ENCODE results near the gene CLDN9.

Gene CLDN9

DNA sequence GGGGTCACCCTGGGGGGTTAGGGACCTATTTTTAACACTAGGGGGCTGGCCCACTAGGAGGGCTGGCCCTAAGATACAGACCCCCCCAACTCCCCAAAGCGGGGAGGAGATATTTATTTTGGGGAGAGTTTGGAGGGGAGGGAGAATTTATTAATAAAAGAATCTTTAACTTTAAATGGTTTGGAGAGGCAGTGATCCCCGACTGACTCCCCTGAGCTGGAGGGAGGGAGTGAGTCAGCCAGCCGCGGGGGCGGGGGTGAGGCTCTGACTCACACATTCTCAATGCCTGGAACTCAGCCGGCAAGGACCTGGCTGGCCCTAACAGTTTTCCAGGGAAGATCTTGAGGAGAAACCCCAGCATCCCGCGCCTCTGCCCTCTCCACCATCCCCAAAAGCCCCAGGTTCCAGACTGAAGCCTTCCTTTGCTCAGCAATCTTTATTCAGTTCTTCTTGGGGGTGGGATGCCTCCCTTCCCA lies 9.5 kb downstream of the CLDN9 start:
- DNase-seq: peak; percentile 46
- Histone ChIP-seq H3K4me3 (ENCODE audit: low read depth, low read length) (no peak overlapping the region), H3K9me3 (ENCODE audit: severe bottlenecking) (no peaks in the 10 kb centered on the region), H3K27me3 (ENCODE audit: insufficient read depth, low read depth, severe bottlenecking) (no peaks in the 10 kb centered on the region), H3K27ac (no peak overlapping the region; the same call in 1 of the 2 replicates), H3K36me3 (peaks cover 31% of the 10 kb centered on the region)
- TF ChIP-seq, protein P1, sequence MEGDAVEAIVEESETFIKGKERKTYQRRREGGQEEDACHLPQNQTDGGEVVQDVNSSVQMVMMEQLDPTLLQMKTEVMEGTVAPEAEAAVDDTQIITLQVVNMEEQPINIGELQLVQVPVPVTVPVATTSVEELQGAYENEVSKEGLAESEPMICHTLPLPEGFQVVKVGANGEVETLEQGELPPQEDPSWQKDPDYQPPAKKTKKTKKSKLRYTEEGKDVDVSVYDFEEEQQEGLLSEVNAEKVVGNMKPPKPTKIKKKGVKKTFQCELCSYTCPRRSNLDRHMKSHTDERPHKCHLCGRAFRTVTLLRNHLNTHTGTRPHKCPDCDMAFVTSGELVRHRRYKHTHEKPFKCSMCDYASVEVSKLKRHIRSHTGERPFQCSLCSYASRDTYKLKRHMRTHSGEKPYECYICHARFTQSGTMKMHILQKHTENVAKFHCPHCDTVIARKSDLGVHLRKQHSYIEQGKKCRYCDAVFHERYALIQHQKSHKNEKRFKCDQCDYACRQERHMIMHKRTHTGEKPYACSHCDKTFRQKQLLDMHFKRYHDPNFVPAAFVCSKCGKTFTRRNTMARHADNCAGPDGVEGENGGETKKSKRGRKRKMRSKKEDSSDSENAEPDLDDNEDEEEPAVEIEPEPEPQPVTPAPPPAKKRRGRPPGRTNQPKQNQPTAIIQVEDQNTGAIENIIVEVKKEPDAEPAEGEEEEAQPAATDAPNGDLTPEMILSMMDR (IDR thresholded peaks at IDR 0.05; ENCODE audit: low read depth, low read length): no peak

DNA sequence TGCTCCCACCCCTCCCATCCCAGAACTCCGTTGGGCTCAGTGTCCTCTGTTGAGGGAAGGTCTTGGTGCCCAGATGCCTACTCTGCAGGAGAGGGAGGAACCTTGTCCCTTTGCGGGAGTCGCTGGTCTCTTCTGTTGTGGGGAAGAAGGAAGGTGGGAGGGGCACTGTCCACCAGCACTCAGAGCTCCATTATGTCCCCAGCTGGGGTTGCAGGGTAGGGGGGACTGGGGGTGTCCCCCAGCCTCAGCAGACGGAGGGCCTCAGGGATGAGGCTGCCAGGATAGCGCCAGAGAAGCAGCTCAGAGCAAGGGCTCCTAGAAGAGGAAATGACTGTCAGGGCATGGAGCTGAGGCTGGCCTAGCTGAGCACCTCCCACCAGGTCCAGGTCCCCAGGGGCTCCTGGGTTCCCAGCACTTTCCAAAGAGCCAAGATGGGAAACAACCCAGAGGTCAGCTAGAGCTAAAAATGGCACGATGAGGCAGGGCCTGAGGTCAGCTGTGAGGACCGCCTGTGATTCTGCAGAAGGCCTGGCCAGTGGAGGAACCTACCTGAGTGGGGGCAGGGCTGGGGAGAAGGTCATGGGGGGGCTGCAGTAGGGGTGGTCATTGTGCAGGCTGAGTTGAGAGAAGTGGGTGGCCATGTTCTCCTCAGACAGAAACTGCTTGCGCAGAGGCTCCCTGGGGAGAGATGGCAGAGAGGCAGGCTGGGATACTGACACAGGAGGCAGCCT lies 10.1 kb downstream of the CLDN9 start:
- Histone ChIP-seq H3K27me3 (ENCODE audit: insufficient read depth, low read depth, severe bottlenecking) (no peaks in the 10 kb centered on the region), H3K27ac (peak overlapping the region; percentile 96)
- TF ChIP-seq, protein P1 (IDR thresholded peaks at IDR 0.05; ENCODE audit: low read depth, low read length): no peak

DNA sequence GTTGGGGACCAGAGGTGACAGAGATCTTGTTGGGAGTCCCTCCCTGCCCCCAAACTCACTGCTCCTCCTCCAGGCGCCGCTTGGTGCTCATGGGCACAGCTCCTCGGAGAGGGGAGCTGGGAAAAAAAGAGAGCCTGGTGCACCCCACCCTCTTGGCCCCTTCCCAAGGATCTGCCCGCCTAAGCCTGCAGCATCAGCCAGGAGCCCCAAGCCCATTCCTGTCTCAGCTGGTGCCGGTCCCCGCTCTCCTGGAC lies 10.6 kb downstream of the CLDN9 start:
- no peaks in the 10 kb centered on the region for H3K9me3 ChIP-seq (ENCODE audit: severe bottlenecking)
- TF ChIP-seq, protein P1 (IDR thresholded peaks at IDR 0.05; ENCODE audit: low read depth, low read length): no peak

More for the DNA sequence above, 10.1 kb downstream of the CLDN9 start:
- Histone ChIP-seq H3K9me3 (ENCODE audit: severe bottlenecking) (no peaks in the 10 kb centered on the region), H3K36me3 (peaks cover 37% of the 10 kb centered on the region), H3K4me3 (ENCODE audit: low read depth, low read length) (peak overlapping the region; percentile 69; the same call in 1 of the 2 replicates)
- no peak for DNase-seq

DNA sequence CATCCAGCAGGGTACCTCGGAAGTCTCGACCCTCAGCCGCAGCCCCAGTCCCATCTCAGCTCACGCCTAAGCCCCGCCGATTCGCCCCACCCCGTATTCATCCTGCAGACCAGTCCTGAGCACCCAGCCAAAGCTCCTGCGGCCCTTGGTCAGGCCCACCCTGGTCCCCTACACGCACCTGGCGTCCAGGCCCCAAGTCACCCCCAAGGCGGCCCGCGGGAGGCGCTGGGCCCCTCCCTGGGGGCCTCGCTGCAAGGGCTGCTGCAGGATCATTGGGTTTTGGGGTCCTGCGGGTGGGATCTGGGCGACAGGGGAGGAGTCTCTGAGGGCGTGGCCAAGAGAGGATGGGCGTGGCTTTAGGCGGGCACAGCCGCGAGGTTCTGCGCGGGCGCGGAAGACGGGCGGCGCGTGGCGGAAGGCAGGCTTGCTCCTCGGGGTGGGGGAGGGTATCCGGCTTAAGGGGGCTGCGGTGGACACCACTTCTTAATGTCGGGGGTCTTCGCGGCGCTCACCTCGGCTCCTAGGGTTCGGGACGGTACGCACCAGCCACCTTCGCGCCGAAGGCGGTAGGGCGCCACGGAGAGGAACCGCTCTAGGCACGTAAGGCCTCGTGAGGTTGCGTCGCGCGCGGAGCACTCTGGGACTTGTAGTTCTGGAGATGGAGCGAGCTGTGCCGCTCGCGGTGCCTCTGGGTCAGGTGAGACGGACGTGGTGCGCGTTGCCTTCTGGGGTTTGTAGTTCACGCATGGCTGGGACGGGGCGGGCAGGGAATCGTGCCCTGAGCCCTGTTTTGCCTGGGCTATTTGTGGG lies 11.2 kb downstream of the CLDN9 start, which contains the start of the genes HCFC1R1 and THOC6:
TSS of gene HCFC1R1 (minus strand) at position 274 of the 810 bp plus-strand sequence. CDS start at position 273, 1 bp downstream.
TSS of gene THOC6 (plus strand) at position 367 of the 810 bp plus-strand sequence. CDS start at position 659, 292 bp downstream.
- Histone ChIP-seq H3K36me3 (peaks cover 37% of the 10 kb centered on the region), H3K4me3 (ENCODE audit: low read depth, low read length) (peak within 1 kb of the TSS; percentile 69), H3K27me3 (ENCODE audit: insufficient read depth, low read depth, severe bottlenecking) (peaks cover 3% of the 10 kb centered on the region), H3K27ac (peak within 1 kb of the TSS; percentile 96), H3K9me3 (ENCODE audit: severe bottlenecking) (peaks cover 1% of the 10 kb centered on the region)
- peak; percentile 97 for DNase-seq
- TF ChIP-seq, protein P1 (IDR thresholded peaks at IDR 0.05; ENCODE audit: low read depth, low read length): no peak

More for the DNA sequence above, 10.6 kb downstream of the CLDN9 start:
- H3K4me3 ChIP-seq (ENCODE audit: low read depth, low read length): peak overlapping the region; percentile 69
- no peaks in the 10 kb centered on the region for H3K27me3 ChIP-seq (ENCODE audit: insufficient read depth, low read depth, severe bottlenecking)
- peaks cover 37% of the 10 kb centered on the region for H3K36me3 ChIP-seq
- DNase-seq: no peak
- peak overlapping the region; percentile 96 for H3K27ac ChIP-seq

DNA sequence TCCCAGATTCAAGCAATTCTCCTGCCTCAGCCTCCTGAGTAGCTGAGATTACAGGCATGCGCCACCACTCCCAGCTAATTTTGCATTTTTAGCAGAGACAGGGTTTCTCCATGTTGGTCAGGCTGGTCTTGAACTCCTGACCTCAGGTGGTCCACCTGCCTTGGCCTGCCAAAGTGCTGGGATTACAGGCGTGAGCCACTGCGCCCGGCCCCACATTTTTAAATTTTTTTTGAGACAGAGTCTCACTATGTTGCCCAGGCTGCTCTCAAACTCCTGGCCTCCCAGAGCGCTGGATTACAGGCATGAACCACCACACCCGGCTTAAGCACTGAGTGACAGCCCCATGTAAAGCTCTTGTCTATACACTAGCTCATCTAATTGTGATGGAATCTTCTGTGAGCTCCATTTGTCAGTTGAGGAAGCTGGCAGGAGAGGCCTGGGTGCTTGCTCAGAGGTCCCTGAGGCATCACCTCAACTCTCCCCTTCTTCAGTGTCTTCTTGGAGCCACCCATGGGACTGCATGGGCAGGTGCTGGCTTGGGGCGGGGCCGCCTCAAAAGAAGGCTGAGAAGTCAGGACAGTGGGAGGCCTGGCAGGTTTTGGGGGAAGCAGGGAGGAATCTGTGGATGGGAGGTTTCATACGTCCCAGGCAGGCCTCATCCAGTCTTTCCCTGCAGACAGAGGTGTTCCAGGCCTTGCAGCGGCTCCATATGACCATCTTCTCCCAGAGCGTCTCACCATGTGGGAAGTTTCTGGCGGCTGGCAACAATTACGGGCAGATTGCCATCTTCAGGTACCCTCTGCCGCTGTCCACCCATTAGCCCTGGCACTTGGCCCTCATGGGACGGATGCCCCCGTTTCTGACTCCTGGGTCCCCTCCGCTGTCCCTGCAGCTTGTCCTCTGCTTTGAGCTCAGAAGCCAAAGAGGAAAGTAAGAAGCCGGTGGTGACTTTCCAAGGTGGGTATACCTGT lies 12.6 kb downstream of the CLDN9 start:
- Histone ChIP-seq H3K36me3 (peaks cover 37% of the 10 kb centered on the region), H3K27ac (no peak overlapping the region), H3K9me3 (ENCODE audit: severe bottlenecking) (peaks cover 2% of the 10 kb centered on the region), H3K4me3 (ENCODE audit: low read depth, low read length) (no peak overlapping the region), H3K27me3 (ENCODE audit: insufficient read depth, low read depth, severe bottlenecking) (peaks cover 18% of the 10 kb centered on the region)
- no peak for DNase-seq
- TF ChIP-seq, protein P1 (IDR thresholded peaks at IDR 0.05; ENCODE audit: low read depth, low read length): no peak

Measured in WERI-Rb-1 (cell line).